Activated CD8-positive, alpha-beta memory T cell treated with anti-CD3 and anti-CD28 coated beads, Interleukin-2, amount 50 U/mL, for 24 hours (primary cell): Measurements from ENCODE around the gene NCAPG2.

ENCODE experiments used
- DNase-seq: peaks from one replicate; pipeline ENCODE4 v3.0.0-alpha.2; 2020; ENCODE audit errors: extremely low read depth

NCAPG2 gene

GRCh38 chr7:158734861-158735260 is 30.3 kb upstream of the NCAPG2 start:
- DNase-seq, result no peak

- DNase-seq, result no peak
Measured at GRCh38 chr7:158733775-158734494, 29.3 kb upstream of the NCAPG2 start.

- no peak for DNase-seq
Measured at GRCh38 chr7:158733220-158733519, 28.6 kb upstream of the NCAPG2 start.

- DNase-seq, result no peak
Measured at GRCh38 chr7:158732494-158733219, 28.1 kb upstream of the NCAPG2 start.

GRCh38 chr7:158731761-158732160 is 27.2 kb upstream of the NCAPG2 start:
- no peak for DNase-seq

GRCh38 chr7:158730383-158731346 is 26.1 kb upstream of the NCAPG2 start:
- no peak for DNase-seq

GRCh38 chr7:158729646-158730382 is 25.2 kb upstream of the NCAPG2 start:
- no peak for DNase-seq

GRCh38 chr7:158728911-158729645 is 24.5 kb upstream of the NCAPG2 start:
- no peak for DNase-seq

- DNase-seq, result no peak
Measured at GRCh38 chr7:158727690-158728089, 23.1 kb upstream of the NCAPG2 start.

- DNase-seq, result no peak
Measured at GRCh38 chr7:158726277-158726807, 21.7 kb upstream of the NCAPG2 start.

GRCh38 chr7:158725506-158725800 is 20.8 kb upstream of the NCAPG2 start:
- DNase-seq, result no peak

GRCh38 chr7:158724658-158725505 is 20.3 kb upstream of the NCAPG2 start:
- DNase-seq, result no peak

- no peak for DNase-seq
Measured at GRCh38 chr7:158723714-158724385, 19.2 kb upstream of the NCAPG2 start.

GRCh38 chr7:158723266-158723665 is 18.7 kb upstream of the NCAPG2 start:
- no peak for DNase-seq

GRCh38 chr7:158722574-158723237 is 18.1 kb upstream of the NCAPG2 start:
- no peak for DNase-seq

GRCh38 chr7:158720112-158720511 is 15.5 kb upstream of the NCAPG2 start:
- no peak for DNase-seq

GRCh38 chr7:158716802-158717201 is 12.2 kb upstream of the NCAPG2 start:
- DNase-seq, result no peak

- no peak for DNase-seq
Measured at GRCh38 chr7:158710651-158711102, 6.1 kb upstream of the NCAPG2 start.

GRCh38 chr7:158707610-158708009 is 3.0 kb upstream of the NCAPG2 start:
- no peak for DNase-seq
